ENCODE results near the gene GAS6. TPM values are rescaled to one million over a fixed set of nuclear protein-coding genes. Genes with fewer than 3 reads are reported as not detected.

The GAS6 gene
- total RNA-seq, 4 donors from 2014 or later = 128 to 287 (median 199) TPM

DNA sequence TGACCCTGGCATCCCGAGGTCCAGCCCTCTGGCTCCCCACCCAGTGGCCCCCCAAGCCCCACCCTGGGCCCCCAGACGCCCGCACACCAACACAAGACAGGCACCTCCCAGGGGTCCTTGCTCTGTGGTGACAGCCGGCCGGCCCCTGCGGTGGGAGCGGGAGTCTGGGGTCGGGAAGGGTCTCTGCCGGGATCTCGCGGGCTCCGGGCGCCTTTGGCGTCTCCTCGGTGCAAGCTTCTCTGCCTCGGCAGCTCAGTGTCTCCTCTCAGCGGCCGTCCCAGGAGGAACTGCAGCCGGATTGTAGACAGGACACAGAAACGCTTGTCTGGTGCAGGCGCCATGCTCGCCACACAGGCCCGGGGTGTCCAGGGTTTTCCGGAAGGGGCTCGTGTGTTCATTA is 61.1 kb downstream of the GAS6 start:
- Histone ChIP-seq H3K27ac (no peak overlapping the region), H3K27me3 (no peaks in the 10 kb centered on the region), H3K4me3 (no peak overlapping the region), H3K9me3 (no peaks in the 10 kb centered on the region), H3K4me1 (no peaks in the 10 kb centered on the region), H3K36me3 (no peaks in the 10 kb centered on the region)
- no peak for DNase-seq
- no peak for TF ChIP-seq POLR2A (IDR thresholded peaks at IDR 0.05)
- TF ChIP-seq, protein P1, sequence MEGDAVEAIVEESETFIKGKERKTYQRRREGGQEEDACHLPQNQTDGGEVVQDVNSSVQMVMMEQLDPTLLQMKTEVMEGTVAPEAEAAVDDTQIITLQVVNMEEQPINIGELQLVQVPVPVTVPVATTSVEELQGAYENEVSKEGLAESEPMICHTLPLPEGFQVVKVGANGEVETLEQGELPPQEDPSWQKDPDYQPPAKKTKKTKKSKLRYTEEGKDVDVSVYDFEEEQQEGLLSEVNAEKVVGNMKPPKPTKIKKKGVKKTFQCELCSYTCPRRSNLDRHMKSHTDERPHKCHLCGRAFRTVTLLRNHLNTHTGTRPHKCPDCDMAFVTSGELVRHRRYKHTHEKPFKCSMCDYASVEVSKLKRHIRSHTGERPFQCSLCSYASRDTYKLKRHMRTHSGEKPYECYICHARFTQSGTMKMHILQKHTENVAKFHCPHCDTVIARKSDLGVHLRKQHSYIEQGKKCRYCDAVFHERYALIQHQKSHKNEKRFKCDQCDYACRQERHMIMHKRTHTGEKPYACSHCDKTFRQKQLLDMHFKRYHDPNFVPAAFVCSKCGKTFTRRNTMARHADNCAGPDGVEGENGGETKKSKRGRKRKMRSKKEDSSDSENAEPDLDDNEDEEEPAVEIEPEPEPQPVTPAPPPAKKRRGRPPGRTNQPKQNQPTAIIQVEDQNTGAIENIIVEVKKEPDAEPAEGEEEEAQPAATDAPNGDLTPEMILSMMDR (IDR thresholded peaks at IDR 0.05) = no peak
- intact Hi-C loops (cut with DNase I; ENCODE audit: low total_unique reads) = no loop called here

DNA sequence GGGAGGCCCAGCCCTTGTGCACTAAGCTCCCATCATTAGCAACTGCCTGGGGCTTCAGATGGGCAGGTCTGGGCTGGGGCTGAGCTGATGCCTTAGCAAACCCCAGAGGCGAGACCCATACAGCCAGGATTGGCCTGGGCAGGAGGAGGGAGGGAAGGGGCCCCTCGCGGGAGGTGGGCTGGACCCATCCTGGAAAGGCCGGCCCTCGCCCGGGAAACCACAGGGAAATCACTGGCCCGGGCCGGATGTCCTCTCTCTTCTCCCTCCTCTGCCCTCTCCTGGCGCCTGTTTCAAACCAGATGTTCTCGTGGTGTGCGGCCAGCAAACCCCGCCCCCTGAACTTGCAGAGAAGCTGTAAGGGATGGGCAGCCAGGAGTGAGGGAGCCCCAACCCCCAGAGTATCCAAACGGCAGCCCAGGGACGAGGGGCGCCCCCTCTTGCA is 61.8 kb downstream of the GAS6 start:
- H3K9me3 ChIP-seq = no peaks in the 10 kb centered on the region
- H3K27ac ChIP-seq = no peak overlapping the region
- H3K4me1 ChIP-seq = no peaks in the 10 kb centered on the region
- H3K36me3 ChIP-seq = no peaks in the 10 kb centered on the region
- H3K4me3 ChIP-seq = no peak overlapping the region
- H3K27me3 ChIP-seq = no peaks in the 10 kb centered on the region
- DNase-seq = peak; percentile 53 to 71
- intact Hi-C loops (cut with DNase I; ENCODE audit: low total_unique reads) = no loop called here
- TF ChIP-seq, protein P1 (IDR thresholded peaks at IDR 0.05) = no peak
- no peak for TF ChIP-seq POLR2A (IDR thresholded peaks at IDR 0.05)

DNA sequence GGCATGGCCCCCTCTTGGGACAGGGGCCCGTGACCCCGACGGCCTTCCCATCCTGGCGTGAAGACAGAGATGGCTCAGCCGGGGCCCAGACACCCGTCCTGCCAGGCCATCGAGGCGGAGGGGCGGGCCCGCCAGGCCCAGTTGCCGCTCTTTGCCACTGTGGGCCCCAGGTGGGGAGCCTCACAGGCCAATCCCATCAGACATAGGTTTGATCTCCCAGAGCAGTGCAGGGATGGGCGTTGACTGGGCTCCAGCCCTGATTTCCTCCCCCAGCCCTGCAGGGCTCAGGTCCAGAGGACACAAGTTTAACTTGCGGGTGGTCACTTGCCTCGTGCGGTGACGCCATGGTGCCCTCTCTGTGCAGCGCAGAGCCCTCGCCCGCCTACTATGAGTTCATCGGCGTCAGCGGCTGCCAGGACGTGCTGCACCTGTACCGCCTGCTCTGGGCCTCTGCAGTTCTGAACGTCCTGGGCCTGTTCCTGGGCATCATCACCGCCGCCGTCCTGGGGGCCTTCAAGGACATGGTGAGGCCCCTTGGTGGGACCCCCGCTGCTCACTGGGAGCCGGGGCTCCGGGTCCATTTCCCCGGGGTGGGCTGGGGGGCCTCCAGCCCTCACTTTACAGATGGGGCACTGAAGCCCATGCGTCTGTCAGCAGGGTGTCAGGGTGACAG is 62.5 kb downstream of the GAS6 start:
- H3K4me1 ChIP-seq = no peaks in the 10 kb centered on the region
- H3K27me3 ChIP-seq = no peaks in the 10 kb centered on the region
- intact Hi-C loops (cut with DNase I; ENCODE audit: low total_unique reads) = no loop called here
- no peaks in the 10 kb centered on the region for H3K9me3 ChIP-seq
- DNase-seq = no peak
- no peaks in the 10 kb centered on the region for H3K36me3 ChIP-seq
- no peak overlapping the region for H3K4me3 ChIP-seq
- H3K27ac ChIP-seq = no peak overlapping the region
- TF ChIP-seq POLR2A (IDR thresholded peaks at IDR 0.05) = no peak

DNA sequence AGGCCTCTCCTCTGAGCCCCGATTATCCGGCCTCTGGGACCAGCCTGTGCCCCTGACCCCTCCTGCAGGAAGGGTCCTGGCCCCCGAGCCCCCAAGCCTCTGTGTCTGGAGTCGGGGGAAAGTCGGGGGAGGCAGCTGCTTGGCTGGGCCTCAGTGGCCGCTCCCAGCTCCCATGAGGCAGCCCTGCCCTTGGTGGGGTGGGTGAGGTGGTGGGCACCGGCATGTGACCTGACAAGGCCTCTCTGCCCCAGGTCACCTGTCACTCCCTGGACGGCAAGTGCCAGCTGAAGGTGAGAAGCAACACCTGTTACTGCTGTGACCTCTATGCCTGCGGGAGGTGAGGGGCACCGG is 63.3 kb downstream of the GAS6 start:
- Histone ChIP-seq H3K4me3 (no peak overlapping the region), H3K4me1 (no peaks in the 10 kb centered on the region), H3K27ac (no peak overlapping the region), H3K36me3 (no peaks in the 10 kb centered on the region), H3K9me3 (no peaks in the 10 kb centered on the region), H3K27me3 (no peaks in the 10 kb centered on the region)
- intact Hi-C loops (cut with DNase I; ENCODE audit: low total_unique reads) = no loop called here
- TF ChIP-seq, protein P1 (IDR thresholded peaks at IDR 0.05) = no peak
- TF ChIP-seq POLR2A (IDR thresholded peaks at IDR 0.05) = no peak
- no peak for DNase-seq

DNA sequence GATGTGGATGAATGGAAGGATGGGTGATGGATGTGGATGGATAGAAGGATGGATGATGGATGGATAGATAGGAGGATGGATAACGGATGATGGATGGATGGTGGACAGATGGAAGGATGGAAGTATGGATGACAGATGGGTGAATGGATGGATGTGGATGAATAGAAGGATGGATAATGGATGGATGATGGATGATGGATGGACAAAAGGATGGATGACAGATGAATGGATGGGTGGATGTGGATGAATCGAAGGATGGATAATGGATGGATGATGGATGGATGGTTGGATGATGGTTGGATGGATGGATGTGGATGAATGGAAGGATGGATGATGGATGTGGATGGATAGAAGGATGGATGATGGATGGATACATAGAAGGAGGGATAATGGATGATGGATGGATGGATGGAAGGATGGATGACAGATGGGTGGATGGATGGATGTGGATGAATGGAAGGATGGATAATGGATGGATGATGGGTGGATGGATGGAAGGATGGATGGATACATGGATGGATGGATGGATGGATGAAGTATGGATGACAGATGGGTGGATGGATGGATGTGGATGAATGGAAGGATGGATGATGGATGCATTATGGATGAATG is 65.6 kb downstream of the GAS6 start:
- no peaks in the 10 kb centered on the region for H3K4me1 ChIP-seq
- H3K36me3 ChIP-seq = no peaks in the 10 kb centered on the region
- no peak for DNase-seq
- TF ChIP-seq, protein P1 (IDR thresholded peaks at IDR 0.05) = no peak
- TF ChIP-seq POLR2A (IDR thresholded peaks at IDR 0.05) = no peak
- no peak overlapping the region for H3K4me3 ChIP-seq
- H3K27me3 ChIP-seq = no peaks in the 10 kb centered on the region
- no peaks in the 10 kb centered on the region for H3K9me3 ChIP-seq
- H3K27ac ChIP-seq = no peak overlapping the region
- intact Hi-C loops (cut with DNase I; ENCODE audit: low total_unique reads) = no loop called here

All from uterus (tissue), 4 donors.